H9 (cell line): ENCODE data around the gene KCNMB1. TPM values are rescaled to one million over a fixed set of nuclear protein-coding genes. Genes with fewer than 3 reads are reported as not detected.

Experiments
- DNase-seq: peaks from one replicate; pipeline ENCODE4 v3.0.0-alpha.2; 2017
- H2AFZ ChIP-seq: one replicate; pipeline ENCODE4 v1.6.1; 2013; ENCODE audit warnings: mild to moderate bottlenecking, low read length, control low read depth, moderate library complexity
- H2AK5ac ChIP-seq: 2 replicates; pipeline ENCODE4 v1.6.1; 2013; ENCODE audit warnings: low read length, control low read depth, mixed read lengths; ENCODE audit not compliant: insufficient read length
- H2BK120ac ChIP-seq: one replicate; pipeline ENCODE4 v1.6.1; 2013; ENCODE audit warnings: low read depth, mild to moderate bottlenecking, low read length, control low read depth, inconsistent platforms; ENCODE audit not compliant: poor library complexity, severe bottlenecking
- H2BK12ac ChIP-seq: 2 replicates; pipeline ENCODE4 v1.6.1; 2013; ENCODE audit warnings: low read length, control low read depth, mixed read lengths, low read depth; ENCODE audit not compliant: insufficient read length
- H2BK15ac ChIP-seq: 2 replicates; pipeline ENCODE4 v1.6.1; 2013; ENCODE audit warnings: low read depth, low read length, control low read depth
- H2BK20ac ChIP-seq: one replicate; pipeline ENCODE4 v1.6.1; 2013; ENCODE audit warnings: low read depth, mild to moderate bottlenecking, low read length, control low read depth, inconsistent platforms; ENCODE audit not compliant: poor library complexity, severe bottlenecking
- H2BK5ac ChIP-seq: 2 replicates; pipeline ENCODE4 v1.6.1; 2013; ENCODE audit warnings: low read length, control low read depth, mixed read lengths; ENCODE audit not compliant: insufficient read length
- H3K14ac ChIP-seq: 2 replicates; pipeline ENCODE4 v1.6.1; 2013; ENCODE audit warnings: low read length, control low read depth; ENCODE audit not compliant: insufficient read depth
- H3K18ac ChIP-seq: 2 replicates; pipeline ENCODE4 v1.6.1; 2013; ENCODE audit warnings: low read depth, mild to moderate bottlenecking, mixed read lengths, low read length, control low read depth; ENCODE audit not compliant: insufficient read length
- H3K23ac ChIP-seq: 2 replicates; pipeline ENCODE4 v1.6.1; 2013; ENCODE audit warnings: low read length, control low read depth, mixed read lengths, low read depth; ENCODE audit not compliant: insufficient read length
- H3K23me2 ChIP-seq: 2 replicates; pipeline ENCODE4 v1.6.1; 2013; ENCODE audit warnings: low read depth, mild to moderate bottlenecking, mixed read lengths, low read length, control low read depth; ENCODE audit not compliant: insufficient read length, poor library complexity, severe bottlenecking
- H3K27ac ChIP-seq: 2 replicates; pipeline ENCODE4 v1.5.1; 2013; ENCODE audit warnings: low read length, control low read depth, mixed read lengths, low read depth; ENCODE audit not compliant: insufficient read length
- H3K27me3 ChIP-seq: 2 replicates; pipeline ENCODE4 v1.6.1; 2013; ENCODE audit warnings: low read length, control low read depth, inconsistent platforms; ENCODE audit not compliant: insufficient read depth
- H3K4ac ChIP-seq: 2 replicates; pipeline ENCODE4 v1.6.1; 2013; ENCODE audit warnings: low read depth, mild to moderate bottlenecking, control low read depth, inconsistent platforms, low read length, moderate library complexity
- H3K4me1 ChIP-seq: 2 replicates; pipeline ENCODE4 v1.6.1; 2013; ENCODE audit warnings: low read length, control low read depth, inconsistent platforms; ENCODE audit not compliant: insufficient read depth
- H3K4me2 ChIP-seq: 2 replicates; pipeline ENCODE4 v1.6.1; 2013; ENCODE audit warnings: low read length, control low read depth, mixed read lengths; ENCODE audit not compliant: insufficient read length, insufficient read depth
- H3K56ac ChIP-seq: 2 replicates; pipeline ENCODE4 v1.6.1; 2013; ENCODE audit warnings: low read depth, mild to moderate bottlenecking, mixed read lengths, low read length, control low read depth; ENCODE audit not compliant: insufficient read length
- H3K79me1 ChIP-seq: 2 replicates; pipeline ENCODE4 v1.6.1; 2013; ENCODE audit warnings: low read depth, mild to moderate bottlenecking, moderate library complexity, low read length, control low read depth, inconsistent platforms; ENCODE audit not compliant: insufficient read depth, poor library complexity, severe bottlenecking
- H3K79me2 ChIP-seq: 2 replicates; pipeline ENCODE4 v1.6.1; 2013; ENCODE audit warnings: low read length, control low read depth, inconsistent platforms; ENCODE audit not compliant: insufficient read depth
- H3K9ac ChIP-seq: 2 replicates; pipeline ENCODE4 v1.6.1; 2013; ENCODE audit warnings: low read length, control low read depth, mixed read lengths; ENCODE audit not compliant: insufficient read length; ENCODE audit errors: extremely low read depth
- H3K9me3 ChIP-seq: one replicate; pipeline ENCODE4 v1.6.1; 2013; ENCODE audit warnings: low read depth, low read length, inconsistent platforms; ENCODE audit not compliant: control insufficient read depth
- H3T11ph ChIP-seq: one replicate; pipeline ENCODE4 v1.6.1; 2013; ENCODE audit warnings: mild to moderate bottlenecking, low read length, control low read depth, inconsistent platforms
- H4K20me1 ChIP-seq: one replicate; pipeline ENCODE4 v1.6.1; 2013; ENCODE audit not compliant: control insufficient read depth, insufficient read length, insufficient read depth
- H4K5ac ChIP-seq: 2 replicates; pipeline ENCODE4 v1.6.1; 2013; ENCODE audit warnings: low read depth, mild to moderate bottlenecking, mixed read lengths, low read length, control low read depth; ENCODE audit not compliant: insufficient read length
- H4K8ac ChIP-seq: replicated peaks from 2 replicates; pipeline ENCODE4 v1.6.1; 2013; ENCODE audit warnings: low read length, control low read depth, mixed read lengths, low read depth; ENCODE audit not compliant: insufficient read length
- H4K91ac ChIP-seq: 2 replicates; pipeline ENCODE4 v1.6.1; 2013; ENCODE audit warnings: low read depth, mild to moderate bottlenecking, moderate library complexity, mixed read lengths, low read length, control low read depth; ENCODE audit not compliant: insufficient read length
- H3K27ac Mint-ChIP-seq, 3 experiments: 2 replicates in 2 of 3; 3 replicates in 1 of 3; pipeline ENCODE4 v1.8.0; 2020 to 2021; ENCODE audit warnings: mixed read lengths in 3 of 3, mild to moderate bottlenecking in 1 of 3, moderate library complexity in 1 of 3
- H3K27me3 Mint-ChIP-seq: 2 replicates; pipeline ENCODE4 v1.8.0; 2021; ENCODE audit warnings: low read depth, mild to moderate bottlenecking, moderate library complexity, mixed read lengths
- H3K36me3 Mint-ChIP-seq, 3 experiments: 2 replicates in 2 of 3; 3 replicates in 1 of 3; pipeline ENCODE4 v1.8.0; 2020 to 2021; ENCODE audit warnings: low read depth in 3 of 3, mixed read lengths in 3 of 3; ENCODE audit not compliant: insufficient read depth in 1 of 3
- H3K4me1 Mint-ChIP-seq, 2 experiments: 2 replicates each; pipeline ENCODE4 v1.8.0; 2020; ENCODE audit warnings: mixed read lengths in 2 of 2
- H3K4me3 Mint-ChIP-seq, 2 experiments: 2 replicates in 1 of 2; 3 replicates in 1 of 2; pipeline ENCODE4 v1.8.0; 2020 to 2021; ENCODE audit warnings: mild to moderate bottlenecking in 2 of 2, mixed read lengths in 2 of 2, moderate library complexity in 1 of 2
- H3K9me3 Mint-ChIP-seq, 2 experiments: 2 replicates in 1 of 2; 3 replicates in 1 of 2; pipeline ENCODE4 v1.8.0; 2020; ENCODE audit warnings: mild to moderate bottlenecking in 2 of 2, mixed read lengths in 2 of 2, moderate library complexity in 1 of 2
- WGBS: extraction: QIAGEN DNeasy Blood & Tissue Kit; methylation state at CpG from one replicate; pipeline ENCODE4 v1.1.7; 2013; ENCODE audit warnings: missing lambda C conversion rate, low lambda C conversion rate, mixed read lengths; ENCODE audit not compliant: insufficient read length; ENCODE audit errors: extremely low coverage; 5-methylcytosine and 5-hydroxymethylcytosine counted together
- total RNA-seq: library from RNA; stranded (reverse); gene quantifications from 2 replicates; pipeline ENCODE4 v1.2.1, GENCODE V29; 2021
- TF ChIP-seq, protein P1 (sequence below): fragments of 200-600 bp; sonication (generic); conservative IDR thresholded peaks from 3 replicates; pipeline ENCODE4 v1.8.0; 2021; ENCODE audit warnings: antibody characterized with exemption, mild to moderate bottlenecking

Gene KCNMB1
- total RNA-seq, 1 experiment from 2014 or later = 0.28 TPM

GRCh38 chr5:170426786-170427185, 37.6 kb upstream of the KCNMB1 start:
- no peak overlapping the region for H2AK5ac ChIP-seq
- no peaks in the 10 kb centered on the region for H3K79me1 ChIP-seq
- H4K20me1 ChIP-seq = no peaks in the 10 kb centered on the region
- no peak overlapping the region for H2BK120ac ChIP-seq
- H3K23me2 ChIP-seq = no peaks in the 10 kb centered on the region
- H3K27me3 Mint-ChIP-seq = no peaks in the 10 kb centered on the region; the same call in none of the 2 replicates
- no peak overlapping the region for H3K18ac ChIP-seq
- no peaks in the 10 kb centered on the region for H3K4me1 ChIP-seq
- H2BK5ac ChIP-seq = no peak overlapping the region
- TF ChIP-seq, protein P1, sequence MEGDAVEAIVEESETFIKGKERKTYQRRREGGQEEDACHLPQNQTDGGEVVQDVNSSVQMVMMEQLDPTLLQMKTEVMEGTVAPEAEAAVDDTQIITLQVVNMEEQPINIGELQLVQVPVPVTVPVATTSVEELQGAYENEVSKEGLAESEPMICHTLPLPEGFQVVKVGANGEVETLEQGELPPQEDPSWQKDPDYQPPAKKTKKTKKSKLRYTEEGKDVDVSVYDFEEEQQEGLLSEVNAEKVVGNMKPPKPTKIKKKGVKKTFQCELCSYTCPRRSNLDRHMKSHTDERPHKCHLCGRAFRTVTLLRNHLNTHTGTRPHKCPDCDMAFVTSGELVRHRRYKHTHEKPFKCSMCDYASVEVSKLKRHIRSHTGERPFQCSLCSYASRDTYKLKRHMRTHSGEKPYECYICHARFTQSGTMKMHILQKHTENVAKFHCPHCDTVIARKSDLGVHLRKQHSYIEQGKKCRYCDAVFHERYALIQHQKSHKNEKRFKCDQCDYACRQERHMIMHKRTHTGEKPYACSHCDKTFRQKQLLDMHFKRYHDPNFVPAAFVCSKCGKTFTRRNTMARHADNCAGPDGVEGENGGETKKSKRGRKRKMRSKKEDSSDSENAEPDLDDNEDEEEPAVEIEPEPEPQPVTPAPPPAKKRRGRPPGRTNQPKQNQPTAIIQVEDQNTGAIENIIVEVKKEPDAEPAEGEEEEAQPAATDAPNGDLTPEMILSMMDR = no peak
- H3K4me1 Mint-ChIP-seq = peaks cover 6 to 11% of the 10 kb centered on the region in 2 experiments
- no peak overlapping the region for H3K4ac ChIP-seq
- H3K4me3 Mint-ChIP-seq = no peak overlapping the region
- H3K4me2 ChIP-seq = no peak overlapping the region
- no peak overlapping the region for H3K23ac ChIP-seq
- 0 out of 5 replicates have a peak, but pooled peaks cover 0 to under 1% of the 10 kb centered on the region in 2 experiments for H3K9me3 Mint-ChIP-seq
- H3K9me3 ChIP-seq = no peaks in the 10 kb centered on the region
- no peak overlapping the region for H3K56ac ChIP-seq
- no peak overlapping the region for H4K5ac ChIP-seq
- H3K9ac ChIP-seq = no peak overlapping the region
- no peak overlapping the region for H2BK15ac ChIP-seq
- no peaks in the 10 kb centered on the region for H3K79me2 ChIP-seq
- no peak overlapping the region for H4K91ac ChIP-seq
- H2BK12ac ChIP-seq = no peak overlapping the region
- no peak overlapping the region for H3T11ph ChIP-seq
- no peak overlapping the region for H2AFZ ChIP-seq
- H3K36me3 Mint-ChIP-seq = no peaks in the 10 kb centered on the region
- DNase-seq = no peak
- no peak overlapping the region for H2BK20ac ChIP-seq
- H3K27ac Mint-ChIP-seq = no peak overlapping the region
- no CpG with 5 or more reads among the region's 6 CpGs for WGBS
- no peak overlapping the region for H3K14ac ChIP-seq
- H3K27ac ChIP-seq = no peak overlapping the region
- no peaks in the 10 kb centered on the region for H3K27me3 ChIP-seq
- H4K8ac ChIP-seq = no peak overlapping the region
